ENCODE data around the gene LHFPL3. TPM values are rescaled to one million over a fixed set of nuclear protein-coding genes. Genes with fewer than 3 reads are reported as not detected.
"Not testable (repeated sequence)": the region's sequence is repeated elsewhere in the genome, so short reads cannot be mapped to it uniquely, and the experiment has no call there.

Gene LHFPL3
- total RNA-seq, 1 donor from 2014 or later, result not detected

GRCh38 chr7:104572554-104572953, 244.2 kb downstream of the LHFPL3 start:
- DNase-seq (ENCODE audit: low spot score), result no peak

- no peak for DNase-seq (ENCODE audit: low spot score)
Measured at GRCh38 chr7:104584620-104585019, 256.2 kb downstream of the LHFPL3 start.

- not testable (repeated sequence) for DNase-seq (ENCODE audit: low spot score)
Measured at GRCh38 chr7:104595591-104595990, 267.2 kb downstream of the LHFPL3 start.

- no peak for DNase-seq (ENCODE audit: low spot score)
Measured at GRCh38 chr7:104603957-104604356, 275.6 kb downstream of the LHFPL3 start.

GRCh38 chr7:104604706-104605105, 276.3 kb downstream of the LHFPL3 start:
- no peak for DNase-seq (ENCODE audit: low spot score)

- DNase-seq (ENCODE audit: low spot score), result no peak
Measured at GRCh38 chr7:104621321-104621720, 292.9 kb downstream of the LHFPL3 start.

GRCh38 chr7:104625956-104626355, 297.6 kb downstream of the LHFPL3 start:
- no peak for DNase-seq (ENCODE audit: low spot score)

- no peak for DNase-seq (ENCODE audit: low spot score)
Measured at GRCh38 chr7:104627516-104627915, 299.1 kb downstream of the LHFPL3 start.

GRCh38 chr7:104628017-104628416, 299.6 kb downstream of the LHFPL3 start:
- no peak for DNase-seq (ENCODE audit: low spot score)

- DNase-seq (ENCODE audit: low spot score), result no peak
Measured at GRCh38 chr7:104629408-104629807, 301.0 kb downstream of the LHFPL3 start.

GRCh38 chr7:104640506-104640905, 312.1 kb downstream of the LHFPL3 start:
- DNase-seq (ENCODE audit: low spot score), result no peak

GRCh38 chr7:104642560-104642959, 314.2 kb downstream of the LHFPL3 start:
- no peak for DNase-seq (ENCODE audit: low spot score)

GRCh38 chr7:104643587-104644217, 315.3 kb downstream of the LHFPL3 start:
- DNase-seq (ENCODE audit: low spot score), result no peak

GRCh38 chr7:104650991-104651640, 322.7 kb downstream of the LHFPL3 start:
- no peak for DNase-seq (ENCODE audit: low spot score)

- DNase-seq (ENCODE audit: low spot score), result no peak
Measured at GRCh38 chr7:104652434-104652833, 324.0 kb downstream of the LHFPL3 start.

GRCh38 chr7:104652865-104653264, 324.5 kb downstream of the LHFPL3 start:
- DNase-seq (ENCODE audit: low spot score), result no peak

- no peak for DNase-seq (ENCODE audit: low spot score)
Measured at GRCh38 chr7:104653825-104654401, 325.5 kb downstream of the LHFPL3 start.

GRCh38 chr7:104655592-104655991, 327.2 kb downstream of the LHFPL3 start:
- no peak for DNase-seq (ENCODE audit: low spot score)

- DNase-seq (ENCODE audit: low spot score), result no peak
Measured at GRCh38 chr7:104656467-104656866, 328.1 kb downstream of the LHFPL3 start.

- DNase-seq (ENCODE audit: low spot score), result no peak
Measured at GRCh38 chr7:104657134-104657533, 328.7 kb downstream of the LHFPL3 start.

GRCh38 chr7:104661575-104661974, 333.2 kb downstream of the LHFPL3 start:
- no peak for DNase-seq (ENCODE audit: low spot score)

GRCh38 chr7:104664648-104665047, 336.2 kb downstream of the LHFPL3 start:
- DNase-seq (ENCODE audit: low spot score), result no peak

- DNase-seq (ENCODE audit: low spot score), result no peak
Measured at GRCh38 chr7:104677587-104677986, 349.2 kb downstream of the LHFPL3 start.

Data from mesenteric fat pad (tissue), 1 donor.